NT2/D1 (cell line): Measurements from ENCODE around the gene DTNB.

Source experiments
- DNase-seq: peaks from one replicate; pipeline ENCODE4 v3.0.0-alpha.2; 2011; ENCODE audit warnings: low read depth, low spot score
- H3K27me3 ChIP-seq: 2 replicates; pipeline ENCODE4 v1.6.0; 2011; ENCODE audit warnings: mild to moderate bottlenecking; ENCODE audit not compliant: insufficient read length, insufficient read depth
- H3K36me3 ChIP-seq: 2 replicates; pipeline ENCODE4 v1.6.1; 2011; ENCODE audit warnings: mild to moderate bottlenecking, low read length, mixed read lengths; ENCODE audit not compliant: insufficient read depth, insufficient read length
- H3K4me1 ChIP-seq: 2 replicates; pipeline ENCODE4 v1.5.1; 2011; ENCODE audit not compliant: insufficient read depth, insufficient read length
- H3K4me3 ChIP-seq: 2 replicates; pipeline ENCODE4 v1.5.1; 2011; ENCODE audit warnings: low read depth; ENCODE audit not compliant: insufficient read length
- H3K9ac ChIP-seq: 2 replicates; pipeline ENCODE4 v1.6.0; 2011; ENCODE audit warnings: low read depth; ENCODE audit not compliant: insufficient read length
- H3K9me3 ChIP-seq: 2 replicates; pipeline ENCODE4 v1.5.1; 2011; ENCODE audit warnings: mild to moderate bottlenecking, low read length; ENCODE audit not compliant: insufficient read depth
- SUZ12 ChIP-seq: IDR thresholded peaks from 2 replicates; pipeline ENCODE4 v1.6.1; 2011; ENCODE audit not compliant: insufficient read length, insufficient read depth; ENCODE audit errors: extremely low read depth
- YY1 ChIP-seq: IDR thresholded peaks from 2 replicates; pipeline ENCODE4 v1.6.1; 2011; ENCODE audit not compliant: insufficient read length, insufficient read depth
- ZNF274 ChIP-seq: IDR thresholded peaks from 2 replicates; pipeline ENCODE4 v1.6.1; 2011; ENCODE audit warnings: mild to moderate bottlenecking, low read depth, low read length

The DTNB gene

GRCh38 chr2:25424426-25425028 is 248.8 kb downstream of the DTNB start:
- no peak overlapping the region for H3K4me3 ChIP-seq
- H3K9ac ChIP-seq: no peak overlapping the region
- peaks cover 1% of the 10 kb centered on the region for H3K4me1 ChIP-seq
- H3K36me3 ChIP-seq: no peaks in the 10 kb centered on the region
- no peak for DNase-seq
- TF ChIP-seq SUZ12 (no peak), ZNF274 (no peak), YY1 (no peak)
- no peaks in the 10 kb centered on the region for H3K9me3 ChIP-seq
- H3K27me3 ChIP-seq: no peaks in the 10 kb centered on the region

DNA sequence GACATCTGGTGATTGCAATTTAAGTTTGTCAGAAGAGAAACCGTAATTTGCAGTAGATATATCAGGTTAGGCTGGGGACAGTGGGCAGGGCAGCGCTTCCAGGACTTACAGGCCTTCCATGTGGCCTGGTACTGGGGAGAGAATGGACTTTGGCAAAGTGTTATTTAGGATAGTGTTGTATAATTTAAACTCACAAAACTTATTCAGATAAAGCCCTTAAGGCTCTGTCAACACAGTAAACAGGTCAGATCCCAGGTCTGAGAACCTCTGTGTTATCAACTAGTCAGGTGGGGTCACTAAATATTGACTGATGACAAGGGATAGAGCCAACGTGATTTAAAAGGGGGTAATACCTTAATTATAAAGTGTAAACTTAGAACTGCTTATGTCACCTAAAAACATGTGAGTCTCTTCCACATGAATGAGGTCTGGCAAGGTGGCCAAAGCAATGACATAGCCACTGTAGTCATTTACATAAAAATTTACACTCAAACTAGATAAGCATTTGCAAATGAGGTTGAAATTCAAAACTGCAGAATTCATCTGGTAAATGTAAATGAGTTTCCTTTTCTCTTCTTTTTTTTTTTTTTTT is 251.5 kb downstream of the DTNB start:
- H3K9me3 ChIP-seq: peaks cover 6% of the 10 kb centered on the region; the same call in 1 of the 2 replicates
- H3K9ac ChIP-seq: no peak overlapping the region
- no peak for TF ChIP-seq SUZ12
- no peak for TF ChIP-seq YY1
- no peak for TF ChIP-seq ZNF274
- peaks cover 2% of the 10 kb centered on the region for H3K4me1 ChIP-seq
- no peaks in the 10 kb centered on the region for H3K36me3 ChIP-seq
- H3K4me3 ChIP-seq: no peak overlapping the region
- no peak for DNase-seq
- H3K27me3 ChIP-seq: no peaks in the 10 kb centered on the region

- no peaks in the 10 kb centered on the region for H3K36me3 ChIP-seq
- H3K4me3 ChIP-seq: no peak overlapping the region
- TF ChIP-seq ZNF274 (no peak), YY1 (no peak), SUZ12 (no peak)
- H3K4me1 ChIP-seq: peaks cover 2% of the 10 kb centered on the region
- no peaks in the 10 kb centered on the region for H3K27me3 ChIP-seq
- no peak for DNase-seq
- peaks cover 6% of the 10 kb centered on the region; the same call in 1 of the 2 replicates for H3K9me3 ChIP-seq
- H3K9ac ChIP-seq: no peak overlapping the region
Measured at GRCh38 chr2:25421289-25421688, 252.1 kb downstream of the DTNB start.

GRCh38 chr2:25420820-25421237 is 252.5 kb downstream of the DTNB start:
- H3K27me3 ChIP-seq: no peaks in the 10 kb centered on the region
- no peak for DNase-seq
- no peaks in the 10 kb centered on the region for H3K36me3 ChIP-seq
- no peak overlapping the region for H3K4me3 ChIP-seq
- no peak overlapping the region for H3K9ac ChIP-seq
- peaks cover 2% of the 10 kb centered on the region for H3K4me1 ChIP-seq
- TF ChIP-seq SUZ12 (no peak), ZNF274 (no peak), YY1 (no peak)
- peaks cover 6% of the 10 kb centered on the region; the same call in 1 of the 2 replicates for H3K9me3 ChIP-seq

DNA sequence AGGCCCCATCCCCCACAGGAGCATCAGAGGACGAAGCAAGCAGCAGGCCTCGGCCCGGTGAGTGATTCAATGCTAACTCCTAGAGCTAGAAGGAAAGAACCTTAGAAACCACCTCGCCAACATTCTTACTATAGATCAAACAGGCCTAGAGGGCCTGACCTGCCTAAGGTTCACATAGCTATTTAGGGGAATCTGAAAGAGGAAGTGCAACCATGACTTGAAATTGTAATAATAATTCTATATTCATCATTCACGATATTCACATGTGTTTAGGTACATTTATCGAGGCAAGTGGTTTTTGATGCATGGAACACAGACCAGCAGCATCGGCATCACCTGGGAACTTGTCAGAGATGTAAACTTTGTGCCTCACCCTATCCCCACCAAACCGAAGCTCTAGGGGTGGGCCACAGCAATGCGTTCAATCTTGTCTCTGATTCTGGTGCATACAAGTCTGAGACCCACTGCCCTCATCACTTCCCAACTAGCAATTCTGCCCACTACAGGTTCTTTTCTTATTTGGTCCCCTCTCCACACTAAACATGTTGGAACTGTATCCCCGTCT is 253.6 kb downstream of the DTNB start:
- TF ChIP-seq SUZ12 (no peak), YY1 (no peak)
- H3K36me3 ChIP-seq: no peaks in the 10 kb centered on the region
- H3K27me3 ChIP-seq: no peaks in the 10 kb centered on the region
- peaks cover 2% of the 10 kb centered on the region for H3K4me1 ChIP-seq
- H3K4me3 ChIP-seq: no peak overlapping the region
- DNase-seq: no peak
- peaks cover 6% of the 10 kb centered on the region; the same call in 1 of the 2 replicates for H3K9me3 ChIP-seq
- H3K9ac ChIP-seq: no peak overlapping the region

- DNase-seq: no peak
- peaks cover 2% of the 10 kb centered on the region for H3K4me1 ChIP-seq
- H3K9ac ChIP-seq: no peak overlapping the region
- TF ChIP-seq YY1 (no peak), SUZ12 (no peak), ZNF274 (no peak)
- peaks cover 6% of the 10 kb centered on the region; the same call in 1 of the 2 replicates for H3K9me3 ChIP-seq
- no peak overlapping the region for H3K4me3 ChIP-seq
- no peaks in the 10 kb centered on the region for H3K36me3 ChIP-seq
- H3K27me3 ChIP-seq: no peaks in the 10 kb centered on the region
Measured at GRCh38 chr2:25418944-25419677, 254.3 kb downstream of the DTNB start.
